ENCODE measurements around the gene PRKD3. TPM values are rescaled to one million over a fixed set of nuclear protein-coding genes. Genes with fewer than 3 reads are reported as not detected.

PRKD3 gene
- total and polyA plus RNA-seq, 2 of the 13 experiments (the other 11 are each of a cell fraction or from before 2014, with no cell fraction given): 11.6 to 38.4 TPM

- no peak for TF ChIP-seq SMYD3 (CRISPR knock-in tag; IDR thresholded peaks at IDR 0.05)
- TF ChIP-seq FIP1L1 (IDR thresholded peaks at IDR 0.05; ENCODE audit: borderline replicate concordance, insufficient read depth, low read depth, low read length): no peak
- TF ChIP-seq ZFP36L2 (CRISPR knock-in tag; IDR thresholded peaks at IDR 0.05): no peak
- TF ChIP-seq ETV6 (CRISPR knock-in tag; conservative IDR thresholded peaks at IDR 0.05): no peak
- TF ChIP-seq CHD4 (IDR thresholded peaks at IDR 0.05; ENCODE audit: borderline replicate concordance, low read length): peak; percentile 49; the same call in 1 of the 2 replicates
- TF ChIP-seq ZNF720 (CRISPR knock-in tag; IDR thresholded peaks at IDR 0.05): no peak
- no peak for TF ChIP-seq ZNF749 (CRISPR knock-in tag; IDR thresholded peaks at IDR 0.05; ENCODE audit: borderline replicate concordance)
- no peak for TF ChIP-seq NCOA5 (CRISPR knock-in tag; IDR thresholded peaks at IDR 0.05)
- TF ChIP-seq DRAP1 (CRISPR knock-in tag; IDR thresholded peaks at IDR 0.05): no peak
- TF ChIP-seq THYN1 (CRISPR knock-in tag; IDR thresholded peaks at IDR 0.05; ENCODE audit: borderline replicate concordance, low read depth): no peak
- no peak for TF ChIP-seq ZBTB2 (CRISPR knock-in tag; IDR thresholded peaks at IDR 0.05; ENCODE audit: low read depth)
- no peak for TF ChIP-seq ZFYVE20 (CRISPR knock-in tag; IDR thresholded peaks at IDR 0.05; ENCODE audit: borderline replicate concordance, low read depth)
- TF ChIP-seq ARID3A (IDR thresholded peaks at IDR 0.05; ENCODE audit: low read depth, low read length): no peak
- TF ChIP-seq ZNF660 (CRISPR knock-in tag; IDR thresholded peaks at IDR 0.05; ENCODE audit: borderline replicate concordance, low read depth): no peak
- no peak for TF ChIP-seq ZNF337 (CRISPR knock-in tag; IDR thresholded peaks at IDR 0.05; ENCODE audit: borderline replicate concordance, low read depth)
- TF ChIP-seq TEF (CRISPR knock-in tag; IDR thresholded peaks at IDR 0.05): no peak
- TF ChIP-seq CC2D1A (CRISPR knock-in tag; IDR thresholded peaks at IDR 0.05): no peak
- no peak for TF ChIP-seq EEA1 (CRISPR knock-in tag; IDR thresholded peaks at IDR 0.05; ENCODE audit: borderline replicate concordance)
- no peak for TF ChIP-seq ZBTB10 (CRISPR knock-in tag; IDR thresholded peaks at IDR 0.05; ENCODE audit: borderline replicate concordance)
- no peak for TF ChIP-seq REPIN1 (CRISPR knock-in tag; IDR thresholded peaks at IDR 0.05; ENCODE audit: borderline replicate concordance, low read depth)
- no peak for TF ChIP-seq ZNF607 (CRISPR knock-in tag; IDR thresholded peaks at IDR 0.05; ENCODE audit: borderline replicate concordance)
- TF ChIP-seq CENPX (CRISPR knock-in tag; IDR thresholded peaks at IDR 0.05): no peak
These were observed 19.2 kb upstream of the PRKD3 start (continued) for GRCh38 chr2:37343537-37344434.
